SW480 (cell line): Measurements from ENCODE around the gene SEPTIN8.
A peak's percentile ranks its signal among the peaks of the same experiment; 100 is the strongest.

ENCODE experiments used
- DNase-seq: peaks from one replicate; pipeline ENCODE4 v3.0.0-alpha.2; 2016; ENCODE audit warnings: low spot score

The SEPTIN8 gene

DNA sequence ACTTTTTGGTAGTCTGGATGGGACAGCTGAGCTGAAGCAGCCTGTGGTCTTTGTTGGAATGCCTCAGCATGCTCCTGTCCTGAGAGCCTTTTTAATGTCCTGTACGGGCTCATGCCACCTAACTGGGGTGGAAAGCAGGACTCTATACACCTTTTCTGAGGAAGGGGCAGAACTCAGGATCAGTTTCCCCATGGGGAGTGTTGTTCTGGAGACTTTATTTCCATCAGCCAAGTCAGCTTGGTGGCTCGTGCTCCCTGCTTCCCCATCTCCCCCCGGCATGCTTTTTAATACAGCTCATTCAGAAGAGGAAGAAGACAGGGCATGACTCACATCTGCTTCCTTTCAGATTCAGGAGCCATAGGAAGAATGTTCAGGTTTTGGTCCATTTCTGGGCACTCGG, 5.1 kb upstream of the SEPTIN8 start:
- DNase-seq, result no peak

GRCh38 chr5:132781029-132781428, 4.0 kb upstream of the SEPTIN8 start:
- no peak for DNase-seq

DNA sequence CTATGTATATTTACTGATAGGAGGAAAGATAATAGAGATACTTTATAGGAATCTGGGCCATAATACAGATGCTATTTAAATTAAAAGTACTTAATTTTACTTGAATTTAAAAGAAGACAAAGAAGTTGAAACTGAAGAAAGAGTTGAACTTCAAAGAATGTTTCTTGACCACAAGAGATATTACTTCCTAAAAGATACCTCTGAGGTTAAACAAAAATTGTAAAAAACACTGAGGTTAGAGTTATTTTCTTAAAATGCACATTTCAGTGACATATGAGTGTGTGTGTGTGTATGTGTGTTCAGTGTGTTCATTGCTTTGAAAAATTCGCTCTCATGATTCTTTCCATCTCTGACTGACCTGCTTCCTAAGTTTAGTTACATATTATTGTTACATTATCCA, 3.5 kb upstream of the SEPTIN8 start:
- no peak for DNase-seq

DNA sequence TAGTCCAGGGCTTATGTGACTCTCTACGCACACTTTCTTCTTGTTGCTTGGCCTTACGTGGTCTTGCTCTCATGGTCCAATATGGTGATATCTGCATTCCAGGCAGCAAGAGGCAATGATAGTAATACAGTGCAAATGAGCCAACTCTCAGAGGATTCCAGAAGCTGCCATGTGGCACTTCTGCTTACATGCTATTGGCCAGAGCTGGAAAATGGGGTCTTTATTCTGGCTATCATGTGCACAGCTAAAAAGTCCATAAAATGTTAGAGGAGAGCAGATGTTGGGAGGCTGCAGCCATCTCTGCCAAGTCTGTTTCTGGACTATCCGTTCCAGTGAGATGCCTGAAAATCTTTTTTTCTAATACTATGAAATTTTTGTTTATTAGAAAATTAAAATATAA, 2.9 kb upstream of the SEPTIN8 start:
- no peak for DNase-seq

DNA sequence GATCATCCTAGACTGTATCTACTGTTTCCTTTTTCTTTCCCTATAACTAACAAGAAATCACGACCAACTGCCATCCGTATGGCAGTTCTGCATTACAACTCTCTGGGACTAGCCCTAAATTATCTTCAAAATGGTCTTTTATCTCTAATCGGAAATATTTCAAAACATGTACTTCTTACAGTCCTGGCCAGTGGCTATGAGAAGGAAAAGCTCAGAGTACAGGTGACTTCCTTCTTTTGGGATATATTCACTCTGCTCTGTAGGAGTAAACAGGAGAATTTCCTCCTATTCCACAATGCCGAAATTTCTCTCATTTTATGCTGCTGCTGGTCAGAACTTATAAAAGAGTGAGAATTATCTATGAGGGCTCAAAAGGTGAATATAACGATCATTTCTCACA, 1.8 kb upstream of the SEPTIN8 start:
- no peak for DNase-seq

GRCh38 chr5:132778129-132778528, 1.1 kb upstream of the SEPTIN8 start:
- DNase-seq, result no peak

DNA sequence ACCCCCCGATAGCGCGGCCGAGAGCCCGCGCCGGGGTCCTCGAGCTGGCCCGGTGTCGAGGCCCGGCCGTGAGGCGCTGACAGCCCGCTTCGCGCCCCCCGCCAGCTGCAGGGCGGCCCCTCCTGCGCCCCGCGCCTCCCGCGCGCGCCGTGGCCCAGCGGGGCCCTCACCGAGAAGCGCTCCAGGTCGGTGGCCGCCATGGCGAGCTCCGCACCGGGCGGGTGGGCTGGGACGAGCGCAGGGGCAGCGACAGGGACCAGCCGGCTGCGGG, 166 bp downstream of the SEPTIN8 start:
- no peak for DNase-seq

- peak; percentile 42 for DNase-seq
These were observed 705 bp downstream of the SEPTIN8 start for GRCh38 chr5:132776131-132776937.

GRCh38 chr5:132775476-132775961, 1.5 kb downstream of the SEPTIN8 start:
- DNase-seq, result peak; percentile 44

DNA sequence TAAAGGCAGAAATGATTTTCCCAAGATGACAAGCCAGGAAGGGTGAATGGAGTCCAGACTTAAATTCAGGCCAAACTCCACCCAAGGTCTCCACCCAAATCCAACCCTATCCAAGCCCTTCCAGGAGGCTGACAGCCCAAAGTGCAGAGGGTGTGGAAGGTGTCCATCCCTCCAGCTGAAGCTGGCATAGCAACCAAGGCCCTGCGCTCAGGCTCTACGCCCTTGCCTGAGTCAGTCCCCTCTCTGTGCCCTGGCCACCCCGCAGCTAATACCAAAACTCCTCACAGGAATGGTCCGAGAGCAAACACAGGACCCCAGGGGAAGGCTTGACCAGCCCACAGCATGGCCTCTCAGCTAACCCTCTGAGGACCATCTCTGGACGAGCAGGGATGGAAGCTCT, 2.1 kb downstream of the SEPTIN8 start:
- DNase-seq, result no peak

- DNase-seq, result no peak
These were observed 2.6 kb downstream of the SEPTIN8 start for GRCh38 chr5:132774406-132774805.

DNA sequence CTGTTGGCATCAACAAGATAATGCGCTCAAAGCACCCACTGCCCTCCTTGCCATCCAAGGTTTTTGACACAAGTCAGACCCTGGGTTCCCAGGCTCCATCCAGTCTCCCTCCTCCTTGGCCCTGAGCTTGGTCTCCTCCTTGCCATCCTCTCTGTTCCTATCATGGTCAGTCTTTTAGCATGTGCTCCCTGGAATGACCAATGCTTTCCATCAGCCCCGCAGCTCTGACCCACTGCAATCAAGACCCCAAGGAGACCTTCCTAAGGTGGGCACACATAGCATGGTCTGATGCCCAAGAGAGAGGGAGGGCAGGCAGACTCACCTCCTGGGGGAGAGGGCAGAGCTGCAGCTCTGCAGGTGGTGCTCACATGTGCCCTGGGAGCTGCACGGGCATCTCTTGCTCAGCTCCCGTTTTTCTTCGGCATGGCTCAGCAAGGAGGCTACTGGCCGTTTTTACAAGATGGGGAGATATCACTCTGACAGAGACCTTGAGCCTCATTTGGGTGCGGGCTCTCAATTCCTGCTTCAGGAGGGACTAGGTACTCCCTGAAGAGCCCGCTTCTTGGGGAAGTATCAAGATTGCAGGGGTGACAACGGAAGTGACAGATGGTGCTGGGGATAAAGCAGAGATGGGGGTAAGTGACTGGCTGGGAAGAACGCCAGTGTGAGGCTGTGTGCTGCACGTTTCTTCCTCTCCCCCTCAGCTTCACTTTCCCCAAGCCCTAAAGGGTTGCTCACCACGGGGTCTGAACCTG, 3.3 kb downstream of the SEPTIN8 start:
- DNase-seq, result no peak

DNA sequence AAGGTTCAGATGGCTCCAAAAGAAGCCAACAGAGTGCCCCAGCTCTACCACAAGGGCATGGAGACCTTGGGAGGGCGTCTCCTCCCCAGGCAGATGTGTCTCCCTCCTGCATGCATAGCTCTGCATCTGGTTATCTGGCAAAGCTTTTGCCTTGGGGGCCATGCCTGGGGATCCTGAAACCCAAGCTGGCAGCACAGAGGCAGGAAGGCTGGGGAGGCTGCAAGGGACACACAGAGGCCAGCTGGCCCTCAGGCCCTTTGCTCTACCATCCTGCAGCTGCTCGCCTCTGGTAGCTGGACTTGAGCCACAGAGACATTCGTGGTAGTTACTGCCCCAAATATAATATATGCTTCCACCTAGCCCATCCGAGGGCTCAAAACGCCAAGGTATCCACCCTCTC, 3.9 kb downstream of the SEPTIN8 start:
- DNase-seq, result no peak

DNA sequence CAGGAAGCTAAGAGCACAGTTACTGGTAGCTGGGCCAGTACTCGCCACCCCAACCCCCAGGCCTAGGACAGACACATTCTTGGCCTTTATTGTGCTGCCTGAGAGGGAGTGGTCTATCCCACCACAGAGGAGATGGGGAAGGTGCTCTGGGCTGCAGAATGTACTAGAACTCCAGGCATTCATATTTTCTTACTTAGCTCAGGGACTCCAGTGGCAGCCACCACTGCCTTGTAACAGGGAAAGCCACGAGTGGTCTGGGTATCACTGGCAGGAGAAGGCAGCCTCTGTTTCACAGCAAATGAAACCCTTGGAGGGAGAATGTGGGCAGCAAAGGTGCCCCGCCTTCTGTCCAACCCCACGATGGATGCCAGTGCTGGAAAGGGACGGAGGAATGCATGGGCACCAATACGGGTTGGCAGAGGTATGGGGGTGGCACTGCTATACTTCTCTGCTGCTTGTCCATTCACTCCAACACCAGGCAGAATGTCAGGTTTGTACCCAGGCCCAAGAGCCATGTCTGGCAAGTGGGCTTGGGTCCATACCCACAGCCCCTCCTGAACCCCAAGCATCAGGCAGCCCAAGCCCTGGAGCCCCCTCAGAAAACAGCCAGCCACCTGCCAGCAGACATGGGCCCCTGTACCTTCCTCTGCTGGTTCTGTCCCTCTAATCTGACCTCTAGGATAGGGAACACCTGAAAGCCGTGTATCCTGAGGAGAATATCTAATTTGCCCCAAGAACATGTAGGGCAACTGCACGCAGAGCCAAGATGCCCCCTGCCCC, 4.6 kb downstream of the SEPTIN8 start:
- DNase-seq, result no peak

DNA sequence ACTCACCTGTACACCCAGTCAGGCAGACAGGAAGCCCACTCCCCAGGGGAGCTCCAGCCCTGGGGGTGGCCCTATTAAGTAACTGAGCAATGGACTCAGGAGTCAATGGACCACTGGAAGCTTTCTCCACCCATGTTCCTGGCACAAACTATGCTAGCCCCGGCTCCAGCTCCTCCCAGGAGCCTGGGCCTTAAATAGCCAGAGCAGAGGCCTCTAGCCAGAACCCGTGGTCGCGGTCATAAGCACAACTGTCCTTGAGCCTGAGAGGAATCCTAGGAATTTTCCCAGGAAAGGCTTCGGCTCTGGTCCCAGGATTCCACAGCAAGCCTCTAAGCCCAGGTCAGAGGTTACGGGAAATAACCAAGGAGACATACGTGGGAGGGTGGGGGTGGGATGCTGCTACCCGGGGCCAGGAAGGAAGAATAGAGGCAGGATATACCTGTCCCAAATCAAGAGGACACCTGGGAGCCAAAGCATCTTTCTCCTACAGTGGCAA, 5.5 kb downstream of the SEPTIN8 start:
- peak; percentile 28 for DNase-seq

- no peak for DNase-seq
These were observed 6.4 kb downstream of the SEPTIN8 start for GRCh38 chr5:132770476-132771159.

DNA sequence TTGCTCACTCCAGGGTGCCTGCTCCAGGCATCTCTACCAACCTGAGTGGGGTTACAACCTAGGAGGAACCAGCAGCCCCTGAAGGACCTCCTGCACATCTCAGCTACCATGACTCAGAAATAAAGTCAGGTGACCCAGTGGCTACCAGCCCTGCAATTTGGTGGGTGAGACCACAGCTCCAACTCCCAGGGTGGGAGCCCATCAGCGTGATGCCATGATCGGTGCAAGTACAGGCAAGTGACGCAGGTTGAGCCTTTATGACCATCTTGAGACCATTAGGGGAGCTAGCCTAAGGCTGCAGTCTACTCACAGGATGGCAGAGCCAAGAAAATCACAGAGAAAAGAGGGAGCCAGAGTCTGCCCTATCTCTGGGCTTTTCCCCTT, 8.6 kb downstream of the SEPTIN8 start:
- no peak for DNase-seq

GRCh38 chr5:132767150-132767549, 9.9 kb downstream of the SEPTIN8 start:
- DNase-seq, result no peak

DNA sequence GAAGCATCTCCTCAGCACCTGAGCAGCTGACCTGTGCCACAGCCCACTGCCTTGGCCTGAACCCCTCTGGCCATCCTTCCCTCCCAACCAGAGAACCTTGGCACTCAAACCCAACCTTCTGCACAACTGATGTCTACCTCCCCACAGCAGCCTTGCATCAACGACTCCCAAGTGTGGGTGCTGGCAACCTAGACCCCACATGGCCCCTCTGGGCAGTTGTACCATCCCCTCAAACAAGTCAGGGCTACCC, 10.3 kb downstream of the SEPTIN8 start:
- DNase-seq, result no peak

DNA sequence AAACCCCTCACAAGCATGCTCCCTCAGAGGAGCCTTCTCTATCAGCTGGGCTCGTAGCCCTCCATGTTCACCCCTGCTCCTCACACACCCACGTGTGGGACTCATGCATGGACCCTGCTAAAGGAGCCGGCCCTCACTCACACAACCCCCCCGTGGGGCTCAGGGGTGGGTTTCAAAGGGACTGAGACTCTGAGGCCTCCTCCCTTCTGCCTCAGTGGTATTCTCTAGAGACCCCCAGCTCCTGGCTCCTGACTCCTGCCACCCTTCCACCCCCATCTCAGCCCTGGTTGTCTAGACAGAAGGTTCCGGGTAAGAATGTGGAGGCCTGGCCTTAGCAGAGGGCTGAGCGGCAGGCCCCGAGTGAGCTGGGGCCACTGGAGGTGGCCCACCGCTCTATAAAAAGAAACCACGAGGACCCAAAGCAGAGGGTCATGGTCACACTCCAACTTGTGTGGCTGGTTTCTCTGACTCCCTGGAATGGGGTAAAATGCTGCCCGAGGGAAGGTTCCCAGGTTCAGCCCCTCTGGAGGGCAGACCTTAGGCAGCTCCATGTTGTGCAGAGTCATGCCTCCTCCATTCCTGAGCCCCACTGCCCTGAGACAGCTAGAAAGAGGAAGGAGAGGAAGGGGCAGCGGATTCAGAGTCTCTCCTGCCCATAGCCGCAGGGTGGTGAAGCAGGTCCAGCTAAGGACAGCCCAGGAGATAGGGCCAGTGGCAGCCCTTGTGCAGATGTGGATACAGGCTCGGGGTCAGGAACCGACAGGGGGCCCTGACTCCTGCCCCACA, 10.8 kb downstream of the SEPTIN8 start:
- DNase-seq, result no peak

DNA sequence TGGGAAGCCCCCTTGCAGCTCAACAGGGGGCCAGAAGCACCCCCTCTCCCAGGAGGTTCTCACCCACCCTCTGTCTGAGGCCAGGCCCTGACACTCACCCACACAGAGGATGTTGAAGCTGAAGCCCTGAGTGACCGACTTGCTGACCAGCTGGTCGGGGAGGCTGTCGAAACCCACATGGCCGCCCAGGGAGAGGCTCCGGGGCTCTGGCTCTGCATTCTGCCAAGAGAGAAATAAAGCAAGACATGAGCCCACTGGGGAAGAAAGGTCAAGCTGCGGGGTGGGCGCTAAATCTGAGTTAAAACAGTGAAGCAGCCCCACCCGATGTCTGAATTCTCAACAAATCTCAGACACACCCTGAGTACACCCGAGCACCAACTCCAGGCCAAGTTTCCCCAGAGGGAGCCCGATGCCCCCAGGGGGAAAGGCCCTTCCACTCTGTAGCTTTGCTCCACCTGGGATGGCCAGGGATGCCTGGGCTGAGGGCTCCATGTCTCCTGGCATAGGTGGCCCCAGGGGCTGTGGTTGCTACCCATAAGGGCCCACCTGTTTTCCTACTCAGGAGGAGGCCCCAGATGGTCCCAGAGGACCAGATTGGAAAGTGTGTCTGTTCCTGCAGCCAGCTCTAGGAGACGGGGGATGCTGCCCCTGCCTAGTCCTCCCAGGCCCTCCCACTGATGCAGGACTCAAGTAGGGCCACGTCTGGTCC, 11.6 kb downstream of the SEPTIN8 start:
- DNase-seq, result no peak
